ENCODE measurements around the gene SREBF1. TPM values are rescaled to one million over a fixed set of nuclear protein-coding genes. Genes with fewer than 3 reads are reported as not detected.

SREBF1 gene
- total RNA-seq, 6 experiments from 2014 or later: 63.8 to 246 (median 173) TPM

- intact Hi-C loops (cut with DNase I): no loop called here
- WGBS (ENCODE audit: insufficient coverage, low coverage, low lambda C conversion rate, missing lambda C conversion rate): no CpG with 5 or more reads among the region's 5 CpGs
- Histone ChIP-seq H3K27me3 (no peaks in the 10 kb centered on the region), H3K4me1 (peaks cover 0 to 19% (median 0%) of the 10 kb centered on the region in 4 donors), H3K9me3 (no peaks in the 10 kb centered on the region), H3K4me3 (no peak overlapping the region), H3K27ac (no peak overlapping the region), H3K36me3 (no peaks in the 10 kb centered on the region)
- no peak for ATAC-seq
- DNase-seq: no peak
- no peak for TF ChIP-seq POLR2A (IDR thresholded peaks at IDR 0.05)
- TF ChIP-seq CTCF (IDR thresholded peaks at IDR 0.05): no peak
Observed at GRCh38 chr17:17847726-17848125, 10.9 kb upstream of the SREBF1 start.

GRCh38 chr17:17847118-17847689 lies 10.4 kb upstream of the SREBF1 start:
- WGBS (ENCODE audit: insufficient coverage, low coverage, low lambda C conversion rate, missing lambda C conversion rate): 80% methylated on average over 1 of the region's 17 CpGs
- H3K4me1 ChIP-seq: peaks cover 0 to 22% (median under 1%) of the 10 kb centered on the region in 4 donors
- no peak for DNase-seq
- intact Hi-C loops (cut with DNase I): no loop called here
- no peak overlapping the region for H3K4me3 ChIP-seq
- ATAC-seq: no peak
- H3K9me3 ChIP-seq: no peaks in the 10 kb centered on the region
- H3K27ac ChIP-seq: no peak overlapping the region
- no peaks in the 10 kb centered on the region for H3K36me3 ChIP-seq
- no peak for TF ChIP-seq CTCF (IDR thresholded peaks at IDR 0.05)
- TF ChIP-seq POLR2A (IDR thresholded peaks at IDR 0.05): no peak
- no peaks in the 10 kb centered on the region for H3K27me3 ChIP-seq

GRCh38 chr17:17846645-17847044 lies 9.9 kb upstream of the SREBF1 start:
- TF ChIP-seq POLR2A (IDR thresholded peaks at IDR 0.05) (no peak), CTCF (IDR thresholded peaks at IDR 0.05) (no peak)
- Histone ChIP-seq H3K9me3 (no peaks in the 10 kb centered on the region), H3K4me1 (peaks cover 0 to 28% (median 3%) of the 10 kb centered on the region in 4 donors), H3K27me3 (no peaks in the 10 kb centered on the region), H3K4me3 (no peak overlapping the region), H3K36me3 (no peaks in the 10 kb centered on the region), H3K27ac (no peak overlapping the region)
- no peak for DNase-seq
- 86% methylated on average over 5 of the region's 8 CpGs for WGBS (ENCODE audit: insufficient coverage, low coverage, low lambda C conversion rate, missing lambda C conversion rate)
- ATAC-seq: no peak
- intact Hi-C loops (cut with DNase I): no loop called here

GRCh38 chr17:17846003-17846402 lies 9.2 kb upstream of the SREBF1 start:
- no peak for ATAC-seq
- DNase-seq: no peak
- Histone ChIP-seq H3K4me3 (no peak overlapping the region), H3K27me3 (no peaks in the 10 kb centered on the region), H3K36me3 (no peaks in the 10 kb centered on the region), H3K9me3 (no peaks in the 10 kb centered on the region), H3K4me1 (peaks cover 0 to 34% (median 6%) of the 10 kb centered on the region in 4 donors), H3K27ac (no peak overlapping the region)
- no CpG with 5 or more reads among the region's 8 CpGs for WGBS (ENCODE audit: insufficient coverage, low coverage, low lambda C conversion rate, missing lambda C conversion rate)
- no peak for TF ChIP-seq POLR2A (IDR thresholded peaks at IDR 0.05)
- intact Hi-C loops (cut with DNase I): no loop called here

- peaks cover 0 to 41% (median 9%) of the 10 kb centered on the region in 4 donors for H3K4me1 ChIP-seq
- WGBS (ENCODE audit: insufficient coverage, low coverage, low lambda C conversion rate, missing lambda C conversion rate): no CpG with 5 or more reads among the region's 13 CpGs
- TF ChIP-seq CTCF (IDR thresholded peaks at IDR 0.05) (no peak), POLR2A (IDR thresholded peaks at IDR 0.05) (no peak)
Observed at GRCh38 chr17:17845046-17845775, 8.4 kb upstream of the SREBF1 start.

More at GRCh38 chr17:17845046-17845775, 8.4 kb upstream of the SREBF1 start:
- Histone ChIP-seq H3K9me3 (no peaks in the 10 kb centered on the region), H3K27ac (no peak overlapping the region), H3K4me3 (no peak overlapping the region), H3K36me3 (no peaks in the 10 kb centered on the region), H3K27me3 (no peaks in the 10 kb centered on the region)
- ATAC-seq: no peak
- DNase-seq: no peak
- intact Hi-C loops (cut with DNase I): no loop called here
